Fibroblast of lung (primary cell): ENCODE data around the gene CDO1.

Experiments used
- CTCF ChIP-seq, 2 donors: IDR thresholded peaks in 1 of 2; conservative IDR thresholded peaks in 1 of 2; 1 replicate in 1 of 2; 2 replicates in 1 of 2; pipeline ENCODE4 v1.5.1; 2011 to 2012; ENCODE audit warnings: low read length in 2 of 2, control low read depth in 1 of 2, inconsistent platforms in 1 of 2, low read depth in 1 of 2, mild to moderate bottlenecking in 1 of 2
- EZH2 ChIP-seq: IDR thresholded peaks from 2 replicates; pipeline ENCODE4 v1.5.1; 2012; ENCODE audit warnings: low read length, control low read depth, mild to moderate bottlenecking; ENCODE audit errors: missing control alignments

DNA sequence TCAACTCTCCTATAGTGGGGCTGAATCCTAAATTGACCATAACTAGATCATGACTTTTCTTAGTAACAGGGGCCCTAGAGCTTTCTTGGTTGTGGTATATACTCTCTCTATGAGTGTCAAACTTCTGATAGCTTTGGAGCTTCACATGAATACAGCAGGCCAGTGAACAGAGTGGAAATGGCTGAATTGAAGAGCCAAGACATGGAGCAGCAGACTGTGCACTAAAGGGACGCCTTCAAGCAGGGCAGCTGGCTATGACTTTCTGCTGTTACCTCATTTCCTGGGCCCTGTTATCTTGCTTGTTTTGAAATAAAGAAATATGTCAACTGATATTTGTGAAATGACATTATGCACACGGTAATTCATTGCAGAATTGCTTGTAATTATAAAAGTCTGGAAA, 16.4 kb downstream of the CDO1 start:
- TF ChIP-seq CTCF (conservative IDR thresholded peaks at IDR 0.05 in 1 of 2, IDR thresholded peaks at IDR 0.05 in 1 of 2; ENCODE audit: low read depth in 1 of 2, low read length in 2 of 2) (no peak), EZH2 (no peak)
